HL-60/S4 treated with retinoic acid at 250 ng/mL for 4 days and 3 days (cell line): ENCODE data around the gene MERTK.

Experiments
- in situ Hi-C: fragments of 300-500 bp; cut with MboI; formaldehyde crosslinking; loops from 2 replicates; pipeline ENCODE4 v1.7.0; 2022; ENCODE audit warnings: low sequenced_read_pairs

The MERTK gene

GRCh38 chr2:112005406-112006075, 107.1 kb downstream of the MERTK start:
- in situ Hi-C loops: no loop called here

- in situ Hi-C loops: no loop called here
Observed at GRCh38 chr2:112006076-112006410, 107.6 kb downstream of the MERTK start.

- in situ Hi-C loops: no loop called here
Observed at GRCh38 chr2:112007493-112007892, 109.1 kb downstream of the MERTK start.

- in situ Hi-C loops: no loop called here
Observed at GRCh38 chr2:112008910-112009485, 110.6 kb downstream of the MERTK start.

- in situ Hi-C loops: no loop called here
Observed at GRCh38 chr2:112010751-112011150, 112.3 kb downstream of the MERTK start.

- in situ Hi-C loops: no loop called here
Observed at GRCh38 chr2:112012556-112012955, 114.1 kb downstream of the MERTK start.

- in situ Hi-C loops: no loop called here
Observed at GRCh38 chr2:112018846-112019245, 120.4 kb downstream of the MERTK start.

- in situ Hi-C loops: no loop called here
Observed at GRCh38 chr2:112019569-112019982, 121.2 kb downstream of the MERTK start.

GRCh38 chr2:112020561-112020960, 122.2 kb downstream of the MERTK start:
- in situ Hi-C loops: no loop called here

GRCh38 chr2:112021290-112021689, 122.9 kb downstream of the MERTK start:
- in situ Hi-C loops: no loop called here

- in situ Hi-C loops: no loop called here
Observed at GRCh38 chr2:112021781-112022231, 123.4 kb downstream of the MERTK start.

- in situ Hi-C loops: no loop called here
Observed at GRCh38 chr2:112023707-112024106, 125.3 kb downstream of the MERTK start.

- in situ Hi-C loops: no loop called here
Observed at GRCh38 chr2:112024231-112024630, 125.8 kb downstream of the MERTK start.

GRCh38 chr2:112024896-112025491, 126.6 kb downstream of the MERTK start:
- in situ Hi-C loops: no loop called here

- in situ Hi-C loops: no loop called here
Observed at GRCh38 chr2:112026509-112026908, 128.1 kb downstream of the MERTK start.

GRCh38 chr2:112027767-112028166, 129.4 kb downstream of the MERTK start:
- in situ Hi-C loops: no loop called here

- in situ Hi-C loops: no loop called here
Observed at GRCh38 chr2:112029164-112029563, 130.8 kb downstream of the MERTK start.

- in situ Hi-C loops: no loop called here
Observed at GRCh38 chr2:112031473-112032223, 133.2 kb downstream of the MERTK start.

- in situ Hi-C loops: no loop called here
Observed at GRCh38 chr2:112032224-112032586, 133.8 kb downstream of the MERTK start.

GRCh38 chr2:112032689-112033465, 134.5 kb downstream of the MERTK start:
- in situ Hi-C loops: no loop called here

- in situ Hi-C loops: no loop called here
Observed at GRCh38 chr2:112033600-112033999, 135.2 kb downstream of the MERTK start.
